8988T (cell line): Measurements from ENCODE around the gene NRF1.
"Not testable (repeated sequence)": the region's sequence is repeated elsewhere in the genome, so short reads cannot be mapped to it uniquely, and the experiment has no call there.

Experiments used
- DNase-seq: peaks from one replicate; pipeline ENCODE4 v3.0.0; 2011

The NRF1 gene

GRCh38 chr7:129784783-129785684 lies 173.5 kb downstream of the NRF1 start:
- DNase-seq: no peak

- no peak for DNase-seq
Measured at GRCh38 chr7:129785685-129786514, 174.4 kb downstream of the NRF1 start.

GRCh38 chr7:129786825-129787563 lies 175.5 kb downstream of the NRF1 start:
- DNase-seq: no peak

GRCh38 chr7:129789000-129789399 lies 177.5 kb downstream of the NRF1 start:
- DNase-seq: no peak

- no peak for DNase-seq
Measured at GRCh38 chr7:129789652-129790051, 178.1 kb downstream of the NRF1 start.

- no peak for DNase-seq
Measured at GRCh38 chr7:129790136-129790535, 178.6 kb downstream of the NRF1 start.

GRCh38 chr7:129792721-129793120 lies 181.2 kb downstream of the NRF1 start:
- DNase-seq: peak; percentile 3

- DNase-seq: peak; percentile 11
Measured at GRCh38 chr7:129793506-129794310, 182.2 kb downstream of the NRF1 start.

- DNase-seq: not testable (repeated sequence)
Measured at GRCh38 chr7:129794461-129794860, 182.9 kb downstream of the NRF1 start.

- no peak for DNase-seq
Measured at GRCh38 chr7:129796186-129796775, 184.8 kb downstream of the NRF1 start.

- no peak for DNase-seq
Measured at GRCh38 chr7:129797214-129797789, 185.8 kb downstream of the NRF1 start.

- no peak for DNase-seq
Measured at GRCh38 chr7:129798616-129799349, 187.3 kb downstream of the NRF1 start.

- DNase-seq: no peak
Measured at GRCh38 chr7:129799350-129799955, 187.9 kb downstream of the NRF1 start.

GRCh38 chr7:129800901-129801300 lies 189.4 kb downstream of the NRF1 start:
- DNase-seq: no peak

GRCh38 chr7:129801882-129802281 lies 190.4 kb downstream of the NRF1 start:
- DNase-seq: no peak

- DNase-seq: no peak
Measured at GRCh38 chr7:129803546-129804081, 192.1 kb downstream of the NRF1 start.

GRCh38 chr7:129804111-129804889 lies 192.8 kb downstream of the NRF1 start:
- no peak for DNase-seq

GRCh38 chr7:129804890-129805719 lies 193.6 kb downstream of the NRF1 start:
- no peak for DNase-seq
